CD14-positive monocyte (primary cell): ENCODE results near the gene GPR12. TPM values are rescaled to one million over a fixed set of nuclear protein-coding genes. Genes with fewer than 3 reads are reported as not detected.

Source experiments
- DNase-seq, 3 donors: peaks; one replicate each; pipeline ENCODE4 v3.0.0-alpha.2; 2011 to 2022
- H2AFZ ChIP-seq: 2 replicates; pipeline ENCODE4 v1.6.0; 2012; ENCODE audit warnings: mild to moderate bottlenecking, low read depth, low read length, inconsistent platforms; ENCODE audit not compliant: insufficient read depth, poor library complexity, severe bottlenecking
- H3K27ac ChIP-seq, 2 donors: 1 replicate in 1 of 2; 2 replicates in 1 of 2; pipeline ENCODE4 v1.5.1; 2012 to 2013; ENCODE audit warnings: low read length in 2 of 2, control low read depth in 1 of 2, inconsistent platforms in 1 of 2, low read depth in 1 of 2, mild to moderate bottlenecking in 1 of 2
- H3K27me3 ChIP-seq, 2 donors: one replicate each; pipeline versions ENCODE4 v1.6.0 to v1.6.1; 2011 to 2013; ENCODE audit warnings: low read length in 2 of 2; ENCODE audit not compliant: control insufficient read depth in 2 of 2, insufficient read depth in 2 of 2
- H3K36me3 ChIP-seq, 2 donors: replicated peaks in 1 of 2; 1 replicate in 1 of 2; 2 replicates in 1 of 2; pipeline versions ENCODE4 v1.5.1 to v1.6.1; 2012 to 2013; ENCODE audit warnings: low read length in 2 of 2, control low read depth in 1 of 2, inconsistent platforms in 1 of 2, mild to moderate bottlenecking in 1 of 2; ENCODE audit not compliant: insufficient read depth in 2 of 2, control insufficient read depth in 1 of 2
- H3K4me1 ChIP-seq, 2 donors: 1 replicate in 1 of 2; 2 replicates in 1 of 2; pipeline versions ENCODE4 v1.5.1 to v1.6.1; 2012 to 2013; ENCODE audit warnings: low read length in 2 of 2, control low read depth in 1 of 2, inconsistent platforms in 1 of 2, mild to moderate bottlenecking in 1 of 2, moderate library complexity in 1 of 2; ENCODE audit not compliant: insufficient read depth in 2 of 2, control insufficient read depth in 1 of 2
- H3K4me2 ChIP-seq: replicated peaks from 2 replicates; pipeline ENCODE3; 2012; ENCODE audit warnings: low read length, moderate library complexity, mild to moderate bottlenecking; ENCODE audit not compliant: poor library complexity, severe bottlenecking; ENCODE audit errors: extremely low read depth
- H3K4me3 ChIP-seq, 3 experiments: fragments of 200-600 bp in 1 of 3; sonication (generic) in 1 of 3; replicated peaks in 1 of 3; 1 replicate in 2 of 3; 2 replicates in 1 of 3; pipeline ENCODE4 v1.5.1; 2011 to 2013; ENCODE audit warnings: low read length in 3 of 3, mild to moderate bottlenecking in 3 of 3, control low read depth in 2 of 3, low read depth in 2 of 3, inconsistent platforms in 1 of 3, moderate library complexity in 1 of 3
- H3K79me2 ChIP-seq: 2 replicates; pipeline ENCODE4 v1.6.0; 2012; ENCODE audit warnings: mild to moderate bottlenecking, control low read depth, inconsistent platforms, low read length, moderate library complexity; ENCODE audit not compliant: insufficient read depth
- H3K9ac ChIP-seq: 2 replicates; pipeline ENCODE4 v1.6.0; 2017; ENCODE audit warnings: low read length, mild to moderate bottlenecking; ENCODE audit not compliant: insufficient read depth, poor library complexity, severe bottlenecking
- H3K9me3 ChIP-seq, 2 donors: replicated peaks in 1 of 2; 1 replicate in 1 of 2; 2 replicates in 1 of 2; pipeline versions ENCODE4 v1.5.1 to v1.6.1; 2012 to 2013; ENCODE audit warnings: low read length in 2 of 2, control low read depth in 1 of 2; ENCODE audit not compliant: control insufficient read depth in 1 of 2, insufficient read depth in 1 of 2
- H4K20me1 ChIP-seq: 2 replicates; pipeline ENCODE4 v1.6.0; 2012; ENCODE audit warnings: mild to moderate bottlenecking, low read length, control low read depth, moderate library complexity; ENCODE audit not compliant: insufficient read depth
- H3K27ac Mint-ChIP-seq, 7 donors: one replicate each; pipeline ENCODE4 v1.8.0; 2020; ENCODE audit warnings: mild to moderate bottlenecking in 7 of 7, mixed read lengths in 7 of 7, moderate library complexity in 6 of 7, inconsistent platforms in 2 of 7
- H3K27me3 Mint-ChIP-seq, 3 donors: one replicate each; pipeline ENCODE4 v1.8.0; 2021 to 2022; ENCODE audit warnings: low read depth in 3 of 3, mild to moderate bottlenecking in 3 of 3, mixed read lengths in 3 of 3, moderate library complexity in 3 of 3, inconsistent platforms in 1 of 3
- H3K36me3 Mint-ChIP-seq, 2 donors: one replicate each; pipeline ENCODE4 v1.8.0; 2020; ENCODE audit warnings: mixed read lengths in 2 of 2, inconsistent platforms in 1 of 2, mild to moderate bottlenecking in 1 of 2
- H3K4me1 Mint-ChIP-seq: one replicate; pipeline ENCODE4 v1.8.0; 2020; ENCODE audit warnings: mild to moderate bottlenecking, mixed read lengths
- H3K4me3 Mint-ChIP-seq, 2 donors: one replicate each; pipeline ENCODE4 v1.8.0; 2020; ENCODE audit warnings: mild to moderate bottlenecking in 2 of 2, mixed read lengths in 2 of 2, moderate library complexity in 1 of 2
- H3K9me3 Mint-ChIP-seq, 7 donors: one replicate each; pipeline ENCODE4 v1.8.0; 2020 to 2022; ENCODE audit warnings: mixed read lengths in 7 of 7, mild to moderate bottlenecking in 6 of 7, moderate library complexity in 6 of 7, inconsistent platforms in 2 of 7
- WGBS: methylation state at CpG from one replicate; pipeline ENCODE4 v1.1.5; 2013; ENCODE audit warnings: missing lambda C conversion rate; ENCODE audit not compliant: insufficient coverage; 5-methylcytosine and 5-hydroxymethylcytosine counted together
- intact Hi-C, 2 donors: fragments of 100-400 bp; cut with micrococcal nuclease; formaldehyde crosslinking; loops; one replicate each; pipeline versions ENCODE4 v1.15.0 to v1.15.1; 2023
- polyA plus RNA-seq, 3 donors: library from polyadenylated mRNA; depleted of rRNA in 1 of 3; unstranded in 2 of 3; stranded (reverse) in 1 of 3; fragments of 300-500 nt in 2 of 3; fragments of >200 nt in 1 of 3; fragmentation: Illumina TruSeq in 2 of 3; gene quantifications; 1 replicate in 2 of 3; 2 replicates in 1 of 3; pipeline ENCODE4 v1.2.3, GENCODE V29; 2012 to 2021
- TF ChIP-seq, protein P1 (sequence below): fragments of 200-600 bp; IDR thresholded peaks from one replicate; pipeline ENCODE4 v1.8.0; 2022; ENCODE audit warnings: antibody characterized with exemption, mild to moderate bottlenecking

Gene GPR12
- polyA plus RNA-seq, 3 donors: not detected

DNA sequence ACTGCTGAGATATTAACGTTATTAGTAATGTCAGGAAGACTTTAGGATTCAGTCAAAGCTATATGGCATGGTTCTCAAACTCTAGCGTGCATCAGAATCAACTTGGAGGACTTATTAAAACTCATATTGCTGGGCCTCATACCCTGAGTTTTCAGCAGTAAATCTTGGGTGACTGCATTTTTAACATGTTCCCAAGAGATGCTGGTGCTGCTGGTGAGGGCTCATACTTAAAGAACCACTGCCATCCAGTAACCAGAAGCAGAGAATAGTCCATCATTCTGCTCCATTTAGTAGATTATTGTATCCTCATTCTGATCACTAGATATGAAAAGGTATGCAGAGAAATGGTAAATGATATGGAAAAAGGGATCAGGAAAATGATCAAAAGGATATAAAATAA is 7.9 kb downstream of the GPR12 start:
- H3K36me3 Mint-ChIP-seq: no peaks in the 10 kb centered on the region
- no peaks in the 10 kb centered on the region for H3K4me1 Mint-ChIP-seq
- TF ChIP-seq, protein P1, sequence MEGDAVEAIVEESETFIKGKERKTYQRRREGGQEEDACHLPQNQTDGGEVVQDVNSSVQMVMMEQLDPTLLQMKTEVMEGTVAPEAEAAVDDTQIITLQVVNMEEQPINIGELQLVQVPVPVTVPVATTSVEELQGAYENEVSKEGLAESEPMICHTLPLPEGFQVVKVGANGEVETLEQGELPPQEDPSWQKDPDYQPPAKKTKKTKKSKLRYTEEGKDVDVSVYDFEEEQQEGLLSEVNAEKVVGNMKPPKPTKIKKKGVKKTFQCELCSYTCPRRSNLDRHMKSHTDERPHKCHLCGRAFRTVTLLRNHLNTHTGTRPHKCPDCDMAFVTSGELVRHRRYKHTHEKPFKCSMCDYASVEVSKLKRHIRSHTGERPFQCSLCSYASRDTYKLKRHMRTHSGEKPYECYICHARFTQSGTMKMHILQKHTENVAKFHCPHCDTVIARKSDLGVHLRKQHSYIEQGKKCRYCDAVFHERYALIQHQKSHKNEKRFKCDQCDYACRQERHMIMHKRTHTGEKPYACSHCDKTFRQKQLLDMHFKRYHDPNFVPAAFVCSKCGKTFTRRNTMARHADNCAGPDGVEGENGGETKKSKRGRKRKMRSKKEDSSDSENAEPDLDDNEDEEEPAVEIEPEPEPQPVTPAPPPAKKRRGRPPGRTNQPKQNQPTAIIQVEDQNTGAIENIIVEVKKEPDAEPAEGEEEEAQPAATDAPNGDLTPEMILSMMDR: no peak
- H3K27ac Mint-ChIP-seq: no peak overlapping the region
- no peaks in the 10 kb centered on the region for H4K20me1 ChIP-seq
- H3K36me3 ChIP-seq: no peaks in the 10 kb centered on the region
- H2AFZ ChIP-seq: no peak overlapping the region
- no peaks in the 10 kb centered on the region for H3K9me3 ChIP-seq
- no peak overlapping the region for H3K27ac ChIP-seq
- H3K4me2 ChIP-seq: no peak overlapping the region
- H3K4me3 Mint-ChIP-seq: no peak overlapping the region
- H3K27me3 Mint-ChIP-seq: peaks cover 0 to 5% (median 5%) of the 10 kb centered on the region in 3 donors
- H3K4me1 ChIP-seq: no peaks in the 10 kb centered on the region
- intact Hi-C loops: no loop called here
- H3K9ac ChIP-seq: no peak overlapping the region
- DNase-seq: no peak
- no peaks in the 10 kb centered on the region for H3K27me3 ChIP-seq
- no peak overlapping the region for H3K4me3 ChIP-seq
- 90% methylated on average over 2 of the region's 2 CpGs for WGBS
- no peaks in the 10 kb centered on the region for H3K9me3 Mint-ChIP-seq
- no peaks in the 10 kb centered on the region for H3K79me2 ChIP-seq

DNA sequence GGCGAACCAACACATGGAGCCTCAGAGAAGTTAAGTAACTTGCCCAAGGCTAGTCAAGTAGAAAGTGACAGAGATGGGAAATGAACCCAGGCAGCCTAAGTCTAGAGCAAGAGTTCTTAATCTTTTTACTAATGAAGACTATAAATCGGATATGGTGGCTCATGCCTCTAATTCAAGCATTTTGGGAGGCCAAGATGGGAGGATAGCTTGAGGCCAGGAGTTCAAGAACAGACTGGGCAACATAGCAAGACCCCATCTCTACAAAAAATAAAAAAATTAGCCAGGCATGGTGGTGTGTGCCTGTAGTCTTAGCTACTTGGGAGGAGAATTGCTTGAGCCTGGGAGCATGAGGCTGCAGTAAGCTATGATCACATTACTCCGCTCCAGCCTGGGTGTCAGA is 10.7 kb downstream of the GPR12 start:
- no peak overlapping the region for H2AFZ ChIP-seq
- Mint-ChIP-seq H3K27ac (no peak overlapping the region), H3K4me1 (no peaks in the 10 kb centered on the region), H3K36me3 (no peaks in the 10 kb centered on the region), H3K9me3 (no peaks in the 10 kb centered on the region), H3K4me3 (no peak overlapping the region), H3K27me3 (peaks cover 0 to 8% (median 5%) of the 10 kb centered on the region in 3 donors)
- H3K27me3 ChIP-seq: no peaks in the 10 kb centered on the region
- intact Hi-C loops: no loop called here
- no peaks in the 10 kb centered on the region for H3K79me2 ChIP-seq
- TF ChIP-seq, protein P1: no peak
- no peaks in the 10 kb centered on the region for H4K20me1 ChIP-seq
- no peak overlapping the region for H3K4me3 ChIP-seq
- DNase-seq: no peak
- H3K27ac ChIP-seq: no peak overlapping the region
- no peak overlapping the region for H3K9ac ChIP-seq
- H3K4me2 ChIP-seq: no peak overlapping the region
- no peaks in the 10 kb centered on the region for H3K36me3 ChIP-seq
- H3K4me1 ChIP-seq: no peaks in the 10 kb centered on the region
- no CpG with 5 or more reads among the region's 3 CpGs for WGBS
- H3K9me3 ChIP-seq: no peaks in the 10 kb centered on the region
